ENCODE results near the gene ADGRV1.
"Not testable (repeated sequence)": the region's sequence is repeated elsewhere in the genome, so short reads cannot be mapped to it uniquely, and the experiment has no call there.

The ADGRV1 gene

DNA sequence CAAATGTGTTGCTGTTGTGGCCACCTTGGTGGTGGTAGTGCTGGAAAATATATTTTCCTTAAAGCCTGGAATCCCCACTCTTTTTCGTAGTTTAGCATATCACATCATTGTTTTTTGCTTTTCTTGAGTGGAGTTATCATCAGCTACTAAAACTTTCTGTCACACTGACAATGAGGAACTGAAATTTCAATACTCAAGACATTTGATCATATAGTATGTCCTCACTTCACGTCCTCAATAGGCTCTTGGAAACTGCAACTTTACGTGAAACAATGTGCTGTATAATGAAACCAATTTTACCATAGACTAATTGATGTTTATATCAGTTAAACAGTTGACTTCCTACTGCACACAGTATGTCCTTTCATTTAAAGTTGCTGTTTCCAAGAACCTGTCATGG lies 265.8 kb downstream of the ADGRV1 start:
- Mint-ChIP-seq H3K27ac (no peak overlapping the region), H3K4me1 (ENCODE audit: low read depth) (no peaks in the 10 kb centered on the region), H3K36me3 (ENCODE audit: low read depth) (no peaks in the 10 kb centered on the region), H3K9me3 (peaks cover 6% of the 10 kb centered on the region), H3K4me3 (no peak overlapping the region), H3K27me3 (no peaks in the 10 kb centered on the region)
- intact Hi-C loops (cut with micrococcal nuclease), result no loop called here

DNA sequence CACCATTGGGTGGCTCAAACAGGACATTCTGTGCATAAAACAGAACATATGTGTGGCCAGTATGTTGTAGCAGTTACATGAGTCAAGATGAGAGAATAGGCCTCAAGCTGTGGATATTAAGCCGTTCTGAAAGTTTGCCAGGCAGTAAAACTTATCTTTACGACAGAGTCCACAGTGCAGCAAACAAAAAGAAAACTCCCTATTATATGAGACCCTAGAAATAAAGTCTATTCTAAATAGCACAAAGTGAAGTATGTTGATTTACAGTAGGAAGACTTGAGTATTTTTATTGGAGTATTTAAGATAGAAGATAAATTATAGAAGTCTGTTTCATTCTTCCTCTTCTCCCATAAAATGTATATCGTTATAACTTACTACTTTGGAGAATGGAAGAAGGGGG lies 271.5 kb downstream of the ADGRV1 start:
- Mint-ChIP-seq H3K27me3 (no peaks in the 10 kb centered on the region), H3K9me3 (no peaks in the 10 kb centered on the region), H3K36me3 (ENCODE audit: low read depth) (no peaks in the 10 kb centered on the region), H3K4me1 (ENCODE audit: low read depth) (no peaks in the 10 kb centered on the region), H3K27ac (no peak overlapping the region), H3K4me3 (no peak overlapping the region)
- intact Hi-C loops (cut with micrococcal nuclease), result no loop called here

GRCh38 chr5:90833753-90834152 lies 275.2 kb downstream of the ADGRV1 start:
- H3K4me1 Mint-ChIP-seq (ENCODE audit: low read depth), result no peaks in the 10 kb centered on the region

GRCh38 chr5:90834711-90835110 lies 276.1 kb downstream of the ADGRV1 start:
- no peak overlapping the region for H3K4me3 Mint-ChIP-seq
- H3K36me3 Mint-ChIP-seq (ENCODE audit: low read depth), result no peaks in the 10 kb centered on the region
- H3K27me3 Mint-ChIP-seq, result no peaks in the 10 kb centered on the region
- H3K4me1 Mint-ChIP-seq (ENCODE audit: low read depth), result no peaks in the 10 kb centered on the region
- H3K9me3 Mint-ChIP-seq, result no peaks in the 10 kb centered on the region
- H3K27ac Mint-ChIP-seq, result no peak overlapping the region
- intact Hi-C loops (cut with micrococcal nuclease), result no loop called here

More at GRCh38 chr5:90833753-90834152, 275.2 kb downstream of the ADGRV1 start:
- H3K4me3 Mint-ChIP-seq, result no peak overlapping the region
- H3K27me3 Mint-ChIP-seq, result no peaks in the 10 kb centered on the region
- intact Hi-C loops (cut with micrococcal nuclease), result no loop called here
- H3K9me3 Mint-ChIP-seq, result no peaks in the 10 kb centered on the region
- no peak overlapping the region for H3K27ac Mint-ChIP-seq
- no peaks in the 10 kb centered on the region for H3K36me3 Mint-ChIP-seq (ENCODE audit: low read depth)

DNA sequence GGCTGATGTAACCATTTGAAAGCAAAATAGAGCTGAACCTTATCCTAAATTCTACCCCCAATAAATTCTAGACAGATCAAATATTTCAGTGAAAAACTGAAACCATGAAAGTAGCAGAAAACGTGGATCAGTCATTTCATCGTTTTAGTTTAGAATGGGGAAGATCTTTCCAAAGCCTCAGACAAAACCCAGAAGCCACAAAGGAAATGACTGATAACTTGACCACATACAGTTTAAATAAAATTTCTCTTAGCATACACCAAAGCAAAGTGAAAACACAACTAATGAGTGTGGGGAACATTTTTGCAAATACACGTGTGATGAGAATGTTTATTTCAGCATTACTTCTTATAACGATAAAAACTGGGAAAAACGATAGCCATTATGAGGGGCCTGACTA lies 284.8 kb downstream of the ADGRV1 start:
- Mint-ChIP-seq H3K36me3 (ENCODE audit: low read depth) (no peaks in the 10 kb centered on the region), H3K27me3 (peaks cover 3% of the 10 kb centered on the region), H3K4me1 (ENCODE audit: low read depth) (peaks cover 7% of the 10 kb centered on the region), H3K9me3 (no peaks in the 10 kb centered on the region), H3K27ac (no peak overlapping the region), H3K4me3 (no peak overlapping the region)
- intact Hi-C loops (cut with micrococcal nuclease), result no loop called here

GRCh38 chr5:90844931-90845330 lies 286.3 kb downstream of the ADGRV1 start:
- peaks cover 7% of the 10 kb centered on the region for H3K4me1 Mint-ChIP-seq (ENCODE audit: low read depth)
- H3K4me3 Mint-ChIP-seq, result no peak overlapping the region
- H3K9me3 Mint-ChIP-seq, result no peaks in the 10 kb centered on the region
- peaks cover 3% of the 10 kb centered on the region for H3K27me3 Mint-ChIP-seq
- H3K36me3 Mint-ChIP-seq (ENCODE audit: low read depth), result no peaks in the 10 kb centered on the region
- intact Hi-C loops (cut with micrococcal nuclease), result no loop called here
- no peak overlapping the region for H3K27ac Mint-ChIP-seq

DNA sequence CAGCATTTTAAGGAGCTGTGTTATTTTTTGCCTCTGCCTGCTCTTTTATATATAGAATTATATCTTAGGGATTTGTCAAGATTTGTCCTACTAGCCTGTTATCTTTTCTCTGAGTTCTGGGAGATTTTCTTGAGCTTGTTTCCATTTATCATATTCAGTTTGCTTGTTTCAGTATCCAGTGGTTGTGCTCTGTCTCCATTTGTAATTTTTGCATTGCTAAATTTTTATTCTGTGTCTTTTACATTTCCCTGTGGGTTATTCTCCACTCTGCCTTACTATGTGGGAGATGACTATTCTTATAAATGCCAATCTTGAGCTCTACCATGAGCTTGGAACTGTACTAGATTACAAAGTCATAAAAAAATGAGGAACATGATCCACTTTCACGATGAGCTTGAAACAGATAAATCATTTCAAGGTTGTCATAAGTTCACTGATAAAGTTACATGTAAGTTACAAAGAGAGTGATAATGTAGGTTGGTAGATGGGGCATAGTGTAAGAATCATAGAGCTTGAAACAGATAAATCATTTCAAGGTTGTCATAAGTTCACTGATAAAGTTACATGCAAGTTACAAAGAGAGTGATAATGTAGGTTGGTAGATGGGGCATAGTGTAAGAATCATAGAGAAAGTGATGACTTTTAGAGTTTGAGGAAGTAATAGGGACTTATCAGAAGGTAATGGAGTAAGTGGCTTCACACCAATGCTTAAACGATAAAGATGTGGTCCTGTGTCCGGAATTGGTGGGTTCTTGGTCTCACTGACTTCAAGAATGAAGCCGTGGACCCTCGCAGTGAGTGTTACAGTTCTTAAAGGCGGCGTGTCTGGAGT lies 287.3 kb downstream of the ADGRV1 start:
- intact Hi-C loops (cut with micrococcal nuclease), result no loop called here
- Mint-ChIP-seq H3K27ac (no peak overlapping the region), H3K9me3 (no peaks in the 10 kb centered on the region), H3K27me3 (peaks cover 3% of the 10 kb centered on the region), H3K4me1 (ENCODE audit: low read depth) (peaks cover 7% of the 10 kb centered on the region), H3K36me3 (ENCODE audit: low read depth) (no peaks in the 10 kb centered on the region), H3K4me3 (no peak overlapping the region)

DNA sequence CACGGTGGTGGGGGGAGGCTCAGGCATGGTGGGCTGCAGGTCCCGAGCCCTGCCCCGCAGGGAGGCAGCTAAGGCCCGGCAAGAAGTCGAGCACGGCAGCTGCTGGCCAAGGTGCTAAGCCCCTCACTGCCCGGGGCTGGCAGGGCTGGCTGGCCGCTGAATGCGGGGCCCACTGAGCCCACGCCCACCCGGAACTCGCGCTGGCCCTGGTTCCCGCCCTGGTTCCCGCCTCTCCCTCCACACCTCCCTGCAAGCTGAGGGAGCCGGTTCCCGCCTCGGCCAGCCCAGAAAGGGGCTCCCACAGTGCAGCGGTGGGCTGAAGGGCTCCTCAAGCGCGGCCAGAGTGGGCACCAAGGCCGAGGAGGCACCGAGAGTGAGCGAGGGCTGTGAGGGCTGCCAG lies 289.0 kb downstream of the ADGRV1 start:
- H3K36me3 Mint-ChIP-seq (ENCODE audit: low read depth); H3K4me1 Mint-ChIP-seq (ENCODE audit: low read depth); H3K9me3 Mint-ChIP-seq; intact Hi-C loops (cut with micrococcal nuclease); H3K4me3 Mint-ChIP-seq; H3K27me3 Mint-ChIP-seq; H3K27ac Mint-ChIP-seq: not testable (repeated sequence)

GRCh38 chr5:90849939-90850338 lies 291.3 kb downstream of the ADGRV1 start:
- Mint-ChIP-seq H3K4me3 (no peak overlapping the region), H3K9me3 (no peaks in the 10 kb centered on the region), H3K4me1 (ENCODE audit: low read depth) (peaks cover 7% of the 10 kb centered on the region), H3K27me3 (peaks cover 3% of the 10 kb centered on the region), H3K27ac (no peak overlapping the region), H3K36me3 (ENCODE audit: low read depth) (no peaks in the 10 kb centered on the region)
- intact Hi-C loops (cut with micrococcal nuclease), result no loop called here

DNA sequence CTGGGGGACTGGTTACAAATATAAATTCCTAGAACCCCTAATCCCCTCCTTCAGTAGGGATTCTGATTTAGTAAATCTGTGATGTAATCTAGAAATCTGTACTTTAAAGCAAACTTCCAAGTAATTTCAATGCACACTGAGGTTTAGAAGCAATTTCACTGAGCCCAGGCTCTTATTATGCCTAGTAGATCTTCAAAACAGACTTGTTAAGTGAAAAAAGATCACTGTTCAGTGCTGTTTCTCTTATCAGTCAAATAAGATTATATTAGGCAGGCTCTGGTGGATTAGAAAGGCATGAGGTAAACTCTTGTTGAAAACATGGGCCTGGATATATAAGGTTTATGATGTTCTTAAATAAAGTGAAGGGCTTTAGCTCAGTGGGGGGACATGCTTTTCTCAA lies 293.9 kb downstream of the ADGRV1 start:
- Mint-ChIP-seq H3K9me3 (no peaks in the 10 kb centered on the region), H3K27ac (no peak overlapping the region), H3K4me1 (ENCODE audit: low read depth) (no peaks in the 10 kb centered on the region), H3K27me3 (no peaks in the 10 kb centered on the region), H3K4me3 (no peak overlapping the region), H3K36me3 (ENCODE audit: low read depth) (no peaks in the 10 kb centered on the region)
- intact Hi-C loops (cut with micrococcal nuclease), result no loop called here

GRCh38 chr5:90853750-90854149 lies 295.2 kb downstream of the ADGRV1 start:
- no peak overlapping the region for H3K4me3 Mint-ChIP-seq
- H3K4me1 Mint-ChIP-seq (ENCODE audit: low read depth), result no peaks in the 10 kb centered on the region
- H3K36me3 Mint-ChIP-seq (ENCODE audit: low read depth), result no peaks in the 10 kb centered on the region
- no peaks in the 10 kb centered on the region for H3K27me3 Mint-ChIP-seq
- H3K9me3 Mint-ChIP-seq, result no peaks in the 10 kb centered on the region
- intact Hi-C loops (cut with micrococcal nuclease), result no loop called here
- no peak overlapping the region for H3K27ac Mint-ChIP-seq

- Mint-ChIP-seq H3K4me1 (ENCODE audit: low read depth) (no peaks in the 10 kb centered on the region), H3K27ac (no peak overlapping the region), H3K27me3 (no peaks in the 10 kb centered on the region), H3K9me3 (no peaks in the 10 kb centered on the region), H3K4me3 (no peak overlapping the region), H3K36me3 (ENCODE audit: low read depth) (no peaks in the 10 kb centered on the region)
- intact Hi-C loops (cut with micrococcal nuclease), result no loop called here
Measured at GRCh38 chr5:90854169-90854568, 295.6 kb downstream of the ADGRV1 start.

DNA sequence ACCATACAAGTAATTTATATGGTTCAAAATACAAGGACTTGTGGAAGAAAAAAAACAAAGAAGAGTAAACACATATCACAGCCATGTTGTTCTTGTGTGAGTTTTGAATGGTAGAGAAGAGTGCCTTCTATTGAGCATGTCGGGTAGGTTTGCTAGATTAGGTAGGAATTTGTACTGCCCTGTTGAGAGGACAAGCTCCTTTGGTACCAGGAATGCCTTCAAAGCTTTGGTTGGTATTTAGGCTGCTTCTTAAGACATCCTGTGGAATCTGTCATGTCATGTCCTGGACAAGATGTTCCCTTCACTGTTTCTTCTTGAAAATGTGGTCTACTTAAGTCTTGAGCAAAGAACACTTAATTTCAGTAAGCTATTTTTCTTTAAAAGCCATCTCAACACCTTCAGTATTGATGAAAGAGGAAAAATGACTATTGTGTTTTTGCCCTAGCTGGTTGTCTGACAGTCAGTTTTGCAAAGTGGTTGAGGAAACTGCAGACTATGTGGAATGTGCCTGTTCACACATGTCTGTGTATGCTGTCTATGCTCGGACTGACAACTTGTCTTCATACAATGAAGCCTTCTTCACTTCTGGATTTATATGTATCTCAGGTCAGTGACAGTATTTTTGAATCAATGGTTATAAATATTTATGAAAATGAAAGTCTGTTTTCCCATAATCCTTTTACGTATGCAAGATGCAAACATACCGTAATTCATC lies 296.9 kb downstream of the ADGRV1 start:
- H3K4me1 Mint-ChIP-seq (ENCODE audit: low read depth), result no peaks in the 10 kb centered on the region
- no peaks in the 10 kb centered on the region for H3K27me3 Mint-ChIP-seq
- H3K36me3 Mint-ChIP-seq (ENCODE audit: low read depth), result no peaks in the 10 kb centered on the region
- no peak overlapping the region for H3K27ac Mint-ChIP-seq
- intact Hi-C loops (cut with micrococcal nuclease), result no loop called here
- H3K9me3 Mint-ChIP-seq, result no peaks in the 10 kb centered on the region
- H3K4me3 Mint-ChIP-seq, result no peak overlapping the region

- no peaks in the 10 kb centered on the region for H3K27me3 Mint-ChIP-seq
- no peak overlapping the region for H3K27ac Mint-ChIP-seq
- no peaks in the 10 kb centered on the region for H3K4me1 Mint-ChIP-seq (ENCODE audit: low read depth)
- no peaks in the 10 kb centered on the region for H3K9me3 Mint-ChIP-seq
- H3K36me3 Mint-ChIP-seq (ENCODE audit: low read depth), result no peaks in the 10 kb centered on the region
- no peak overlapping the region for H3K4me3 Mint-ChIP-seq
- intact Hi-C loops (cut with micrococcal nuclease), result no loop called here
Measured at GRCh38 chr5:90861843-90862586, 303.4 kb downstream of the ADGRV1 start.

Data from dendritic cell treated with granulocyte-macrophage colony-stimulating factor and Interleukin-4, amounts not matched to agents 40 ng/mL and 50 ng/mL, for 4 days (primary cell).